GM10248 (cell line): ENCODE results near the gene SLX9.

Source experiments
- CTCF ChIA-PET: fragments of 300-600 bp; sonication (Branson Sonifier 250); formaldehyde crosslinking; extraction: SDS; loops from one replicate; lab custom pipeline; 2021; ENCODE audit warnings: antibody characterized with exemption; lab: Yijun Ruan, JAX
- POLR2A ChIA-PET: fragments of 350-650 bp; sonication (Branson Sonifier 250); formaldehyde crosslinking; extraction: SDS; loops from one replicate; lab custom pipeline; 2020; ENCODE audit warnings: antibody characterized with exemption; lab: Yijun Ruan, JAX
- DNase-seq: peaks from one replicate; pipeline ENCODE4 v3.0.0; 2012; ENCODE audit errors: extremely low spot score
- TF ChIP-seq, protein P1 (sequence below): IDR thresholded peaks from 2 replicates; pipeline ENCODE4 v1.5.1; 2012; ENCODE audit warnings: mild to moderate bottlenecking, low read depth; ENCODE audit errors: extremely low read depth, missing control alignments, control extremely low read depth

The SLX9 gene

GRCh38 chr21:44969931-44970755, 30.3 kb downstream of the SLX9 start:
- CTCF ChIA-PET, result interaction anchor here (1.1 to 9.6 kb wide), 4 partner anchors 10 to 168 kb away, joined by 3 to 61 read pairs (median 3); no protein-coding TSS in a partner anchor
- TF ChIP-seq, protein P1, sequence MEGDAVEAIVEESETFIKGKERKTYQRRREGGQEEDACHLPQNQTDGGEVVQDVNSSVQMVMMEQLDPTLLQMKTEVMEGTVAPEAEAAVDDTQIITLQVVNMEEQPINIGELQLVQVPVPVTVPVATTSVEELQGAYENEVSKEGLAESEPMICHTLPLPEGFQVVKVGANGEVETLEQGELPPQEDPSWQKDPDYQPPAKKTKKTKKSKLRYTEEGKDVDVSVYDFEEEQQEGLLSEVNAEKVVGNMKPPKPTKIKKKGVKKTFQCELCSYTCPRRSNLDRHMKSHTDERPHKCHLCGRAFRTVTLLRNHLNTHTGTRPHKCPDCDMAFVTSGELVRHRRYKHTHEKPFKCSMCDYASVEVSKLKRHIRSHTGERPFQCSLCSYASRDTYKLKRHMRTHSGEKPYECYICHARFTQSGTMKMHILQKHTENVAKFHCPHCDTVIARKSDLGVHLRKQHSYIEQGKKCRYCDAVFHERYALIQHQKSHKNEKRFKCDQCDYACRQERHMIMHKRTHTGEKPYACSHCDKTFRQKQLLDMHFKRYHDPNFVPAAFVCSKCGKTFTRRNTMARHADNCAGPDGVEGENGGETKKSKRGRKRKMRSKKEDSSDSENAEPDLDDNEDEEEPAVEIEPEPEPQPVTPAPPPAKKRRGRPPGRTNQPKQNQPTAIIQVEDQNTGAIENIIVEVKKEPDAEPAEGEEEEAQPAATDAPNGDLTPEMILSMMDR, result no peak
- DNase-seq, result no peak
- POLR2A ChIA-PET, result interaction anchor here (0.6 kb wide), 1 partner anchor 62 kb away, joined by 3 read pairs; no protein-coding TSS in a partner anchor

- no peak for DNase-seq
- CTCF ChIA-PET, result interaction anchor here (1.0 to 9.6 kb wide), 3 partner anchors 9 to 168 kb away, joined by 3 to 61 read pairs (median 3); no protein-coding TSS in a partner anchor
- TF ChIP-seq, protein P1, result no peak
- POLR2A ChIA-PET, result no interaction called here
Observed at GRCh38 chr21:44970766-44971671, 31.2 kb downstream of the SLX9 start.

- TF ChIP-seq, protein P1, result no peak
- ChIA-PET CTCF (interaction anchor here (1.0 kb wide), 2 partner anchors 28 to 157 kb away, joined by 3 read pairs; no protein-coding TSS in a partner anchor), POLR2A (no interaction called here)
- DNase-seq, result no peak
Observed at GRCh38 chr21:44971672-44971995, 31.8 kb downstream of the SLX9 start.

GRCh38 chr21:44972301-44972814, 32.5 kb downstream of the SLX9 start:
- TF ChIP-seq, protein P1, result no peak
- CTCF ChIA-PET, result interaction anchor here (1.0 kb wide), 2 partner anchors 20 to 156 kb away, joined by 3 read pairs; no protein-coding TSS in a partner anchor
- DNase-seq, result no peak
- POLR2A ChIA-PET, result no interaction called here

DNA sequence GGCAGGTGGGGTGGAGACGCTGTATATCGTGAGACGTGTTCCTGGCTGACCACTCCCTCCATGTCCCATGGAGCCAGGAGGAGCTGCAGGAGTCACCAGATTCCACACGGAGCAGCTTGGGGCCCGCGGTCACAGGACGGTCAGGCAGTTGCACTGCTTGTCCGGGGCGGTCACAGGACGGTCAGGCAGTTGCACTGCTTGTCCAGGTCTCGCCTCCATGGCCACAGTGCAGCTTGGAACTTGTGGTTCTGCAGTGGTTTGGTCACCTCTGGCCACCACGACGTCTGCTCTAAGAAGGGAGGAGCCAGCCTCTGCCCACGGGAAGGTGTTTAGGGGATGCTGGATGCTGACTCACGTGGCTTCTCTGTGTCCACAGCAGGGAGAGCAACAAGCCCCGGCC, 33.0 kb downstream of the SLX9 start:
- ChIA-PET CTCF (interaction anchor here (1.0 to 2.2 kb wide), 3 partner anchors 21 to 165 kb away, joined by 3 to 6 read pairs (median 3); no protein-coding TSS in a partner anchor), POLR2A (no interaction called here)
- no peak for DNase-seq
- TF ChIP-seq, protein P1, result no peak

DNA sequence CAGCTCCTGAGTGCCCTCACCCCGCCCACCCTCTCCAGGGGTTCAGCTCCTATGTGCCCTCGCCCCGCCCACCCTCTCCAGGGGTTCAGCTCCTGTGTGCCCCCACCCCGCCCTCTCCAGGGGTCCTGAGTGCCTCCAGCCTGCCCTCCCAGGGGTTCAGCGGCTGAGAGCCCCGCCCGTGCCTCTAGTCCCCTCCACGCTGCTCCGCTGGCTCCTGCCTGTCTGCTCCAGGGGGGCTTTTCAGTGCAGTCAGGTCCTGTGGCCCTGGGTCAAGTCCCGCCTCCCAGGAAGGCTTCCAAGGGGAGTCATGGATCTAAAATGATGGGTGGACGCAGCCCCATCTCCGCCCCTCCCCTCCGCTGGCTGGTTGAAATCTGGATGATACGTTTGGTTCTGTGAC, 33.8 kb downstream of the SLX9 start:
- POLR2A ChIA-PET, result no interaction called here
- no peak for DNase-seq
- CTCF ChIA-PET, result interaction anchor here (1.5 to 2.2 kb wide), 2 partner anchors 12 to 164 kb away, joined by 3 to 6 read pairs; no protein-coding TSS in a partner anchor
- TF ChIP-seq, protein P1, result no peak
